ENCODE data around the gene ASTE1.
"Not testable (repeated sequence)": the region's sequence is repeated elsewhere in the genome, so short reads cannot be mapped to it uniquely, and the experiment has no call there.

Gene ASTE1, protein sequence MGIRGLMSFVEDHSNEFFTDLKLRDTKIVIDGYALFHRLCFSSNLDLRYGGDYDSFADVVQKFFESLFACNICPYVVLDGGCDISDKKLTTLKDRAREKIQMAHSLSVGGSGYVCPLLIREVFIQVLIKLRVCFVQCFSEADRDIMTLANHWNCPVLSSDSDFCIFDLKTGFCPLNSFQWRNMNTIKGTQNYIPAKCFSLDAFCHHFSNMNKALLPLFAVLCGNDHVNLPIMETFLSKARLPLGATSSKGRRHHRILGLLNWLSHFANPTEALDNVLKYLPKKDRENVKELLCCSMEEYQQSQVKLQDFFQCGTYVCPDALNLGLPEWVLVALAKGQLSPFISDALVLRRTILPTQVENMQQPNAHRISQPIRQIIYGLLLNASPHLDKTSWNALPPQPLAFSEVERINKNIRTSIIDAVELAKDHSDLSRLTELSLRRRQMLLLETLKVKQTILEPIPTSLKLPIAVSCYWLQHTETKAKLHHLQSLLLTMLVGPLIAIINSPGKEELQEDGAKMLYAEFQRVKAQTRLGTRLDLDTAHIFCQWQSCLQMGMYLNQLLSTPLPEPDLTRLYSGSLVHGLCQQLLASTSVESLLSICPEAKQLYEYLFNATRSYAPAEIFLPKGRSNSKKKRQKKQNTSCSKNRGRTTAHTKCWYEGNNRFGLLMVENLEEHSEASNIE

DNA sequence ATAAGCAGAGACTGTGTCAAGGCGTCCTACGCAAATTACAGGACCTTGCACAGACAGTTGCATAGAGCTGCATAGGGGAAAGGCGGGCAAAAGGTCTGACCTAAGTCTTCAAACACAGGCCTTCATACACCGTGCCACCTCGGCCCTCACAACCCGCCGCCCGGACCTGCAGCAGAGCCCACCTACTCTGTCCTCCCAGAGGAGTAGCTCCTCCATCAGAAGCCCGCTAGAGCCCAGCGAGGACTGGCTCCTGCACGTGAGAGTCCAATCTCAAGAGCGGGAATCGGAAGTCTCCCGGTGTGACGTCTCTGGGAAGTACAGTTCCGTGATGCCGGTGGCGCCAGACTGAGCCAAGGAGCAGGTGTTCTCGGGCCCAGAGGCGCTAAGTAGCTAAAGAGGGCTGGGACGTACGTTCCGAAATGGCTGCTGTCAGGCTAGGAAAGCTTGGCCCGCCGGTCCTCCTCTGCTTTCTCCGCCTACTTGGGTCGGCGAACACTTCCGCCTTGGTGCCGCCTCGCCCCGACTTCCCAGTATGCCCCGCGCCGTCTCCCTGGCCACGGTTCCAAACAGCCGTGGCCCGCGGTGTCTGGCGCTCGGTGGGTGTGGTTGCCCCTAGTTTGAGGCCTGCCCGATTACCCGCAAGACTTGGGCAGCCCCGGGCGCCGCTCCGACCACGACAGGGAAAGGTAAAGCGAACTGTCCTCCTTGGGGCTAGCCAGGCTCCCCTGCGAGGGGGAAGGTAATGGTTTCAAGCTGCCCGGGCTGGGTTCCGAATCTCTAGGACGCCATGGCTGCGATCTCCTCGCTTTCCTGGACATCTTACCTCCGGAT, at the start of gene ASTE1, which contains the start of gene NEK11:
Gene ASTE1, minus strand, starts transcription at position 505 of the 831 bp plus-strand sequence. CDS start 1,519 bp downstream, outside the sequence.
Gene NEK11, plus strand, starts transcription at position 557 of the 831 bp plus-strand sequence. CDS start 2,832 bp downstream, outside the sequence.
- DNase-seq (ENCODE audit: low spot score in 2 of 2) = peak; percentile 75 to 92
- in situ Hi-C loops (cut with MboI; ENCODE audit: low sequenced_read_pairs) = loop anchor here (25.0 kb wide), 2 partner anchors 986 to 1161 kb away; no protein-coding TSS in a partner anchor

DNA sequence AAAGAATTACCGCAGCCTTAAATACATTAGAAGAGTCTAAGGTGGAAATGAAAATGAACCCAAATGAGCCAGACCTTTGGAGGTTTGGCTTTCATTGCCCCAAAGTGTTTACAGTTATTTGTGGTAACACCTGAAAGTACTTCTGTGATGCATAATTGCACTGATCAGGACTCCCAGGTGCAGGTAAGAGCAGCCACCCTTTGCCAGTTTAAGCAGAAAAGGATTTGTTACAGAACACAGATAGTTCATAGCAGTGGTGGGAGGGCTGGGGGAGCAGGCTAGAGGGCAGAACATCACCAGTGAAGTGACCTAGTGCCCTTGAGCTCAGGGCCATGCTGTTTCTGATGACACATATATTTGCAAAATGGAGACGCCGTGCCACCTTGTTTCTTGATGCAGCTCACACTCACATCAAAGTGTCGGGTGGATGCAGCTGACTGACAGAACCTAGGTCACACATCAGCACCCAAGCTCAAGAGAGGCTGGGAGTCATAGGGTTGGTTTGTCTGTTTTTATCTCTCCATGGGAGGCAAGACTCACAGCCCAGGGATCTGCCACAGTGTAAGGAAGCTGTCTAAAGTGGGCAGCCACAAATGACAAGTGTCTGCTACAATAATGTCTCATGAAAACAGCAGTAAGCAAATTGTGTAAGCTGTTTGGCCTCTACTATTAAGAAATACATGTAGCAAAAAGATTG, 49.2 kb upstream of the ASTE1 start:
- Histone ChIP-seq H3K4me3 (no peak overlapping the region), H3K4me1 (peaks cover 3% of the 10 kb centered on the region; the same call in 1 of the 2 replicates), H3K36me3 (replicated peaks) (no peaks in the 10 kb centered on the region), H3K9me3 (no peaks in the 10 kb centered on the region), H3K27me3 (ENCODE audit: low read depth) (no peaks in the 10 kb centered on the region)
- no peak for DNase-seq (ENCODE audit: low spot score in 2 of 2)
- in situ Hi-C loops (cut with MboI; ENCODE audit: low sequenced_read_pairs) = no loop called here

More for the DNA sequence above, at the start of gene ASTE1, which contains the start of gene NEK11:
- peaks cover 19% of the 10 kb centered on the region for H3K4me1 ChIP-seq
- peak within 1 kb of the TSS; percentile 52 for H3K4me3 ChIP-seq
- H3K36me3 ChIP-seq (replicated peaks) = peaks cover 9% of the 10 kb centered on the region
- no peaks in the 10 kb centered on the region for H3K9me3 ChIP-seq
- no peaks in the 10 kb centered on the region for H3K27me3 ChIP-seq (ENCODE audit: low read depth)

DNA sequence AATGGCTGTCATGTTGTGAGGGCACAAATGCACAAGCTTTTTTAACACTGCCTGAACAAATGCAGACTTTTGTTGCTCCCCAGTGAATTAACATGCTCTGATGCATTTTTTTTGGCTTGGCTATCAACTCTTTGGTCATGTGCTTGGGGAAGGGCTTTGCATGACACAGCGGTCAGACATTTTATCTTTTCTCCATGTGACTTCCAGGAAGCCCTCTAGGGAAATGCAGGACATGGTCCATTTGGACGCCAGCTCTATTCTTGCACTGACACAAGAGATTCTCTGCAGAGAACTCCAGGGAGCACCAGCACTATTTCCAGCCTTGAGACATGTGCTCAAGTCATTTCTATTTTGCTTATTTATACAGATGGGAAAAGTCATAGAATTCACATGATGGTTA, 46.2 kb upstream of the ASTE1 start:
- Histone ChIP-seq H3K36me3 (replicated peaks) (no peaks in the 10 kb centered on the region), H3K27me3 (ENCODE audit: low read depth) (no peaks in the 10 kb centered on the region), H3K9me3 (no peaks in the 10 kb centered on the region), H3K4me1 (no peaks in the 10 kb centered on the region), H3K4me3 (no peak overlapping the region)
- in situ Hi-C loops (cut with MboI; ENCODE audit: low sequenced_read_pairs) = no loop called here
- no peak for DNase-seq (ENCODE audit: low spot score in 2 of 2)

DNA sequence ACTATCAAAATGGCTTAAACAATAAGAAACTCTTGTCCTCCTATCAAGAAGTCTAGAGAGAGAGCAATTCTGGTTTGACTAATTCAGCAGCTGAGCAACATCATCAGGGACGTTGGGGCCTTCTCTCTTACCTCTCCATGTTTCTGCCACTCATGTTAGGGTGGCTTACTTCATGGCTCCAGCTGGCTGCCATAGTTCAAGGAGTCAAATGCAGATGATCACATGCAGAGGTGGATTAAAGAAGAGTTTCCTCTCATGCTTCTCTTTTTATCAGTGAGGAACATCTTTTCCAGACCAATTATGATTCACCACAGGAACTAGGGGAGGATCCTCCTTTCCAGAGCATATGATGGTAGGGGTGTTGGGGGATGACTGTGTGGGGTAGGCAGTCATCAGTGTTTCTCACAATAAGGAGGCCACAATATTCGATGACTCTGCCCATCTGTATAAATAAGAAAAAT, 45.5 kb upstream of the ASTE1 start:
- no peak overlapping the region for H3K4me3 ChIP-seq
- no peaks in the 10 kb centered on the region for H3K36me3 ChIP-seq (replicated peaks)
- no peak for DNase-seq (ENCODE audit: low spot score in 2 of 2)
- no peaks in the 10 kb centered on the region for H3K9me3 ChIP-seq
- no peaks in the 10 kb centered on the region for H3K27me3 ChIP-seq (ENCODE audit: low read depth)
- in situ Hi-C loops (cut with MboI; ENCODE audit: low sequenced_read_pairs) = no loop called here
- H3K4me1 ChIP-seq = no peaks in the 10 kb centered on the region

DNA sequence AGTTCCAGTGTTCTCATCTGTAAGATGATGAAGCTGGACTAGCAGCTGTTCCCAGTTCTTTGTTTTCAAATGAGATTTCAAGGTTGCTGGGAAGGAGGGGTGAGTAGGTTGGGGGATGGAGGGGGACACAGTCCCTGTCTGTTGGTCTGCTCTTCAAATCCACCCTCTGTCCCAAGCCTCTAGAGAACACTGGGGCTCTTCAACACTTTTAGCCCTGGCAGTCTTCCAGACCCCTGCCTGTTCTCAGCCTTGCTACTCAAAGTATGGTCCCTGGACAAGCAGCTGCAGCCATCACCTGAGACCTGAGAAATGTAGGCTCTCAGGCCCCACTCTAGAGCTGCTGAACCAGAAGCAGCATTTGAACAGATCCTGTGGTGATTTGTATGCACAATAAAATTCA, 41.4 kb upstream of the ASTE1 start:
- no peak for DNase-seq (ENCODE audit: low spot score in 2 of 2)
- Histone ChIP-seq H3K4me1 (no peaks in the 10 kb centered on the region), H3K27me3 (ENCODE audit: low read depth) (peaks cover 4% of the 10 kb centered on the region; the same call in 1 of the 2 replicates), H3K4me3 (no peak overlapping the region), H3K9me3 (no peaks in the 10 kb centered on the region), H3K36me3 (replicated peaks) (no peaks in the 10 kb centered on the region)
- in situ Hi-C loops (cut with MboI; ENCODE audit: low sequenced_read_pairs) = no loop called here

DNA sequence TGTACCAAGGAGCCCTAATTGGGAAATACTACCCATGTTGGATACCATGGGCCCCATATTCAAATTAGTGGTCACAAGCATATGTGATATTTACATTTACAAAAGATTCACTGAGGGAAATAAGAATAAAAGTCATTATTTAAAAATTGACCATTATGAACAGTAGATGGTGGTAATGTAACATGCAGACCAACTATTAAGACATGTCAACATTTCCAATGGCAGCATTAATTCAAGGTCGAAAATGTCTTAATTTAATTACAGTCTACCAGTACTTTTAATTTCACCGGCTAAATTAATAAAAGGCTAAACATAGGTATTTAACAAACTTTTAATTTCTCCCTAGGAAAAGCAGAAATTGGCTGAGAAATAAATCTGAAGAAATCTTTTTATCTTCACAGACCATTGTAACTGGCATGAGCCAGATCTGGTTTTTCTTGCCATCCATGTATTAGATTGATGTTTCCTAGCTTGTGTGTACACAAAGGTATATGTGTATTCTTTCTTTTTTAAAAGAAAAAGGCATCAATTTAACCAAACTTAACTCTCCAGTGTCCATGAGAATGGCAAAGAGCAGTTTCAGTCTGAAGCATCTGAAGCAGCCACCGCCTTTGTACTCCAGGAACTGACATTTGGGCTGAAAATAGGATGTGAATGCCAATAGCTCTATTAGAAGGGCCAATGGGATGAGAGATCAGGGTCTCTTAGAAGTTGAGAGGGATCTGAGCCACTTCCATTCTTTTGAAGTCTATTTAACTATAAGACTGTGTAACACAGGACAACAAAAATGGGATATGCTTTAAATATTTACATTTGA, 26.6 kb upstream of the ASTE1 start:
- no peak for DNase-seq (ENCODE audit: low spot score in 2 of 2)
- Histone ChIP-seq H3K4me3 (no peak overlapping the region), H3K36me3 (replicated peaks) (no peaks in the 10 kb centered on the region), H3K27me3 (ENCODE audit: low read depth) (no peaks in the 10 kb centered on the region), H3K9me3 (no peaks in the 10 kb centered on the region), H3K4me1 (no peaks in the 10 kb centered on the region)
- in situ Hi-C loops (cut with MboI; ENCODE audit: low sequenced_read_pairs) = no loop called here

DNA sequence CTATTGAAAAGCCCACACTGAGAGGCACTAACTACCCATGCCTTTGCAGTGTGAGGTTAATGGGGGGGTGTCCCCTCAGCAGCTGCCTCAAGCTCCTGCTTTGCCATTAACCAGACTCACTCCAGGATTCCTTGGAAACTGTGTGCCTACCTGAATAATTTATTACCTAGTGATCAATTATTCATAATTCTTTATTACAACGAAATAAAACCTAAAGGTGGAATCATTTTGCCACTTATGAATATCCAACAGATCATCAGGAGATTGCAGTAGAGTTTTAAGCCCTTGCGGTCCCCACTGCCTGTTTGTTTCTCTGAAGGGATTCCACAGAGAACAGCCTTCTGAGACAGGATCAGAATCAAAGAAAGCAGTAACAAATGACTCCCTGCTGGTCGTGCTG, 23.4 kb upstream of the ASTE1 start:
- Histone ChIP-seq H3K27me3 (ENCODE audit: low read depth) (no peaks in the 10 kb centered on the region), H3K4me3 (no peak overlapping the region), H3K9me3 (no peaks in the 10 kb centered on the region), H3K4me1 (no peaks in the 10 kb centered on the region), H3K36me3 (replicated peaks) (no peaks in the 10 kb centered on the region)
- DNase-seq (ENCODE audit: low spot score in 2 of 2) = no peak
- in situ Hi-C loops (cut with MboI; ENCODE audit: low sequenced_read_pairs) = no loop called here

DNA sequence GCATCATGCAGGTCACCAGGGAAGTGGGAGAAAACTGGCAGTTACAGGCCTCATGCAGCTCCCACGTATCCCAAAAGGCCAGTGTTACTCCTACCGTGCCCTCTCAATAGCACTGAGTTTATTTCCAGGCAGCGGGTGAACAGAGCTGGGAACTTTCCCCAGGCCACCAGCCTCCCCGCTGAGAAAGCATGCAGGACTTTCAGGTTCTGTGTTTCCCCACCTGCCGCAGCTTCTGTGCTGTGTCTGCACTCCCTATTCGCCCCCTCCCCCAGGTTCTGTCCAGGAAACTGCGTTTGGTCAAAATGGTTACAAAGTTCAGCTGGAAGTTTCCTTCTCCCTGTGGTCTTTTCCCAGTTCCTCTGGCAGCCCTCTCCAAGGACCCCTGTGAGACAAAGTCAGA, 21.4 kb upstream of the ASTE1 start:
- in situ Hi-C loops (cut with MboI; ENCODE audit: low sequenced_read_pairs) = loop anchor here (25.0 kb wide), 2 partner anchors 964 to 1139 kb away; no protein-coding TSS in a partner anchor
- Histone ChIP-seq H3K4me3 (no peak overlapping the region), H3K4me1 (no peaks in the 10 kb centered on the region), H3K36me3 (replicated peaks) (no peaks in the 10 kb centered on the region), H3K27me3 (ENCODE audit: low read depth) (no peaks in the 10 kb centered on the region), H3K9me3 (no peaks in the 10 kb centered on the region)
- no peak for DNase-seq (ENCODE audit: low spot score in 2 of 2)

DNA sequence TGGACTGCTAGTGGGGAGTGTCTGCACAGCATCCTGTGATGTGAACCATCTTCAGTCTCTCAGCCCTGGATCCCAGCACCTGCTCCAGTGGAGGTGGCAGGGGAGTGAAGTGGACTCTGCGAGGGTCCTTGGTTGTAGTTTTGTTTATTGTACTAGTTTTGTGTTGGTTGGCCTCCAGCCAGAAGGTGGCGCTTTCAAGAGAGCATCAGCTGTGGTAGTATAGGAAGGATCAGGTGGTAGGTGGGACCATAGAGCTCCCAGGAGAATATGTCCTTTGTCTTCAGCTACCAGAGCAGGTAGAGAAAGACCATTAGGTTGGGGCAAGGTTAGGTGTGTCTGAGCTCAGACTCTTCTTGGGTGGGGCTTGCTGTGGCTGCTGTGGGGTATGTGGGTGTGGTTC, 21.0 kb upstream of the ASTE1 start:
- Histone ChIP-seq H3K36me3 (replicated peaks) (no peaks in the 10 kb centered on the region), H3K27me3 (ENCODE audit: low read depth) (no peaks in the 10 kb centered on the region), H3K4me1 (no peaks in the 10 kb centered on the region), H3K9me3 (no peaks in the 10 kb centered on the region), H3K4me3 (no peak overlapping the region)
- peak in 1 of 2 experiments; percentile 21 for DNase-seq (ENCODE audit: low spot score in 2 of 2)
- in situ Hi-C loops (cut with MboI; ENCODE audit: low sequenced_read_pairs) = loop anchor here (25.0 kb wide), 2 partner anchors 965 to 1140 kb away; no protein-coding TSS in a partner anchor

DNA sequence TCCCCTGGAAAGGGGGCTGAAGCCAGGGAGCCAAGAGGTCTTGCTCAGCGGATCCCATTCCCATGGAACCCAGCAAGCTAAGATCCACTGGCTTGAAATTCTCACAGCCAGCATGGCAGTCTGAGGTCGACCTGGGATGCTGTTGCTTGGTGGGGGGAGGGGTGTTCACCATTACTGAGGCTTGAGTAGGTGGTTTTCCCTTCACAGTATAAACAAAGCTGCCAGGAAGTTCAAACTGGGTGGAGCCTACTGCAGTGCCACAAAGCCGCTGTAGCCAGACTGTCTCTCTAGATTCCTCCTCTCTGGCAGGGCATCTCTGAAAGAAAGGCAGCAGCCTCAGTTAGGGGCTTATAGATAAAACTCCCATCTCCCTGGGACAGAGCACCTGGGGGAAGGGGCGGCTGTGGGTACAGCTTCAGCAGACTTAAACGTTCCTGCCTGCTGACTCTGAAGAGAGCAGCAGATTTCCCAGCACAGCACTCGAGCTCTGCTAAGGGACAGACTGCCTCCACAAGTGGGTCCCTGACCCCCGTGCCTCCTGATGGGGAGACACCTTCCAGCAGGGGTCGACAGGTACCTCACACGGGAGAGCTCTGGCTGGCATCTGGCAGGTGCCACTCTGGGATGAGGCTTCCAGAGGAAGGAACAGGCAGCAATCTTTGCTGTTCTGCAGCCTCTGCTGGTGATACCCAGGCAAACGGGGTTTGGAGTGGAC, 15.8 kb upstream of the ASTE1 start:
- in situ Hi-C loops (cut with MboI; ENCODE audit: low sequenced_read_pairs) = loop anchor here (25.0 kb wide), 2 partner anchors 970 to 1145 kb away; no protein-coding TSS in a partner anchor
- H3K36me3 ChIP-seq (replicated peaks) = not testable (repeated sequence)

DNA sequence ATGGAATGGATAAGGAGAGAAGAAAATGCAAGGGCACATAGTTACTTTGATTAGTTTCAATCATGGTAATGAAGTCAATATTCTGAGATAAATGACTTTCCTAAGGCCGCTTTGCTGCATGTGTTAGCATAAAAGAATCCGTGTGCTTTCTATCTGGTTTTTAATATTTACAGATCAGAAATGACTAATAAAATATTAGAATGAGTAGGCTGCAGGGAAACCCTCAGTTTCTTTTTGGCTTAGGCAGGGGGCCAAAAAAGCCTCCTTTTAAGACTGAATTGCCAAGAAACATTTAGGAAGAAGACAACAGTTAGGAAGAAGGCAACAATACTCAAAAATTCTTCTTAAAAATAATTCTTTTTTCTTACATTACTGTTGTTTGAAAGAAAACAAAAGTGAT, 11.7 kb upstream of the ASTE1 start:
- H3K4me3 ChIP-seq = no peak overlapping the region
- no peaks in the 10 kb centered on the region for H3K4me1 ChIP-seq
- no peaks in the 10 kb centered on the region for H3K27me3 ChIP-seq (ENCODE audit: low read depth)
- H3K36me3 ChIP-seq (replicated peaks) = no peaks in the 10 kb centered on the region
- in situ Hi-C loops (cut with MboI; ENCODE audit: low sequenced_read_pairs) = loop anchor here (25.0 kb wide), 2 partner anchors 974 to 1149 kb away; no protein-coding TSS in a partner anchor
- no peaks in the 10 kb centered on the region for H3K9me3 ChIP-seq
- DNase-seq (ENCODE audit: low spot score in 2 of 2) = no peak

More for the DNA sequence above, 15.8 kb upstream of the ASTE1 start:
- H3K9me3 ChIP-seq; DNase-seq (ENCODE audit: low spot score in 2 of 2); H3K4me1 ChIP-seq; H3K27me3 ChIP-seq (ENCODE audit: low read depth); H3K4me3 ChIP-seq: not testable (repeated sequence)

DNA sequence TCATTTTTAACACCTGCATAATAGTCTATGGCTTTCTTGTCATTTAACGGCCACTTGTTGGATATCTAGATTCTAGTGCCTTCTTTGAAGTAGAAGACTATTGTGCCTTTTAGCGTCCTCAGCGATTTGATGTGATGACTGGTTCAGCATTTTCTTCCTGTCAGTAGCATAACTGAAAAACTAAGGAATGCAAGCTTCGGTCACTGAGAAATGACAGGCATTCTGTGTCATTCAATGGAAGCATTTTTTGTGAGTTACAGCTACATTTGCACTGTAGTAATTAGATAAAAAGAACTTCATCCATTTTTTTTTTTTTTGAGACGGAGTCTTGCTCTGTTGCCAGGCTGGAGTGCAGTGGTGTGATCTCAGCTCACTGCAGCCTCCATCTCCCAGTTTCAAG, 10.4 kb upstream of the ASTE1 start:
- no peak for DNase-seq (ENCODE audit: low spot score in 2 of 2)
- Histone ChIP-seq H3K27me3 (ENCODE audit: low read depth) (no peaks in the 10 kb centered on the region), H3K4me3 (no peak overlapping the region)

More for the DNA sequence above, 10.4 kb upstream of the ASTE1 start:
- no peaks in the 10 kb centered on the region for H3K4me1 ChIP-seq
- H3K9me3 ChIP-seq = no peaks in the 10 kb centered on the region
- in situ Hi-C loops (cut with MboI; ENCODE audit: low sequenced_read_pairs) = loop anchor here (25.0 kb wide), 2 partner anchors 975 to 1150 kb away; no protein-coding TSS in a partner anchor
- H3K36me3 ChIP-seq (replicated peaks) = no peaks in the 10 kb centered on the region
